AG04450 (cell line): ENCODE results near the gene TCF7L1. TPM values are rescaled to one million over a fixed set of nuclear protein-coding genes. Genes with fewer than 3 reads are reported as not detected.

Source experiments
- CTCF ChIA-PET: fragments of 300-600, 350-600 bp; formaldehyde crosslinking; extraction: SDS; loops from one replicate; lab custom pipeline; 2022; ENCODE audit warnings: antibody characterized with exemption, inconsistent platforms; lab: Charles Lee
- POLR2A ChIA-PET: fragments of 350-600 bp; formaldehyde crosslinking; extraction: SDS; loops from one replicate; lab custom pipeline; 2021; ENCODE audit warnings: antibody characterized with exemption, inconsistent platforms; lab: Yijun Ruan, JAX
- DNase-seq: peaks from one replicate; pipeline ENCODE4 v3.0.0-alpha.2; 2011; ENCODE audit warnings: low read depth, low spot score
- H3K27ac ChIP-seq: one replicate; pipeline ENCODE4 v1.5.1; 2012; ENCODE audit warnings: low read depth, low read length, control low read depth
- H3K27me3 ChIP-seq: one replicate; pipeline ENCODE4 v1.6.0; 2012; ENCODE audit warnings: low read length; ENCODE audit not compliant: control insufficient read depth, insufficient read depth
- H3K4me3 ChIP-seq: 2 replicates; pipeline ENCODE4 v1.5.1; 2011; ENCODE audit warnings: mild to moderate bottlenecking, low read depth, low read length, control low read depth
- H3K9me3 ChIP-seq: 2 replicates; pipeline ENCODE4 v1.5.1; 2012; ENCODE audit warnings: low read length; ENCODE audit not compliant: control insufficient read depth, insufficient read depth
- CTCF ChIP-seq: IDR thresholded peaks from 2 replicates; pipeline ENCODE4 v1.5.1; 2011; ENCODE audit warnings: low read depth, low read length, control low read depth, inconsistent platforms
- polyA plus RNA-seq: library from polyadenylated mRNA; depleted of rRNA; stranded (reverse); fragments of >200 nt; gene quantifications from 2 replicates; pipeline ENCODE4 v1.2.3, GENCODE V29; 2011

The TCF7L1 gene
- polyA plus RNA-seq, 1 experiment, result 2.7 TPM

- no peaks in the 10 kb centered on the region for H3K9me3 ChIP-seq
- no peak for DNase-seq
- no peak for TF ChIP-seq CTCF
- H3K27ac ChIP-seq, result peak overlapping the region; percentile 31
- no peak overlapping the region for H3K4me3 ChIP-seq
- POLR2A ChIA-PET, result interaction anchor here (2.7 kb wide), 1 partner anchor 20 kb away, joined by 17 read pairs; no protein-coding TSS in a partner anchor
- no peaks in the 10 kb centered on the region for H3K27me3 ChIP-seq
- CTCF ChIA-PET, result interaction anchor here (0.7 to 2.5 kb wide), 2 partner anchors 9 to 125 kb away, joined by 4 to 14 read pairs; no protein-coding TSS in a partner anchor
These were observed 124.3 kb downstream of the TCF7L1 start for GRCh38 chr2:85257359-85257969.

GRCh38 chr2:85257970-85258605 lies 124.9 kb downstream of the TCF7L1 start:
- Histone ChIP-seq H3K9me3 (no peaks in the 10 kb centered on the region), H3K27me3 (no peaks in the 10 kb centered on the region), H3K4me3 (no peak overlapping the region), H3K27ac (peak overlapping the region; percentile 31)
- no peak for TF ChIP-seq CTCF
- no peak for DNase-seq
- ChIA-PET POLR2A (interaction anchor here (2.7 kb wide), 1 partner anchor 20 kb away, joined by 17 read pairs; no protein-coding TSS in a partner anchor), CTCF (interaction anchor here (2.5 kb wide), 1 partner anchor 8 kb away, joined by 14 read pairs; no protein-coding TSS in a partner anchor)

GRCh38 chr2:85259101-85259590 lies 126.0 kb downstream of the TCF7L1 start:
- TF ChIP-seq CTCF, result no peak
- peak overlapping the region; percentile 70 for H3K27ac ChIP-seq
- DNase-seq, result peak; percentile 38
- no peaks in the 10 kb centered on the region for H3K9me3 ChIP-seq
- H3K4me3 ChIP-seq, result no peak overlapping the region
- CTCF ChIA-PET, result interaction anchor here (0.5 to 0.6 kb wide), 2 partner anchors 9 to 27 kb away, joined by 3 read pairs; no protein-coding TSS in a partner anchor
- POLR2A ChIA-PET, result interaction anchor here (1.1 kb wide), 1 partner anchor 9 kb away, joined by 3 read pairs; no protein-coding TSS in a partner anchor
- no peaks in the 10 kb centered on the region for H3K27me3 ChIP-seq

GRCh38 chr2:85259879-85260278 lies 126.7 kb downstream of the TCF7L1 start:
- TF ChIP-seq CTCF, result no peak
- Histone ChIP-seq H3K27me3 (no peaks in the 10 kb centered on the region), H3K27ac (peak overlapping the region; percentile 72), H3K4me3 (no peak overlapping the region), H3K9me3 (no peaks in the 10 kb centered on the region)
- CTCF ChIA-PET, result interaction anchor here (0.5 kb wide), 1 partner anchor 26 kb away, joined by 3 read pairs; no protein-coding TSS in a partner anchor
- POLR2A ChIA-PET, result interaction anchor here (1.1 kb wide), 1 partner anchor 9 kb away, joined by 3 read pairs; no protein-coding TSS in a partner anchor
- DNase-seq, result no peak
